ENCODE measurements around the gene CFAP58.

GRCh38 chr10:104417637-104418292, 64.1 kb downstream of the CFAP58 start:
- TF ChIP-seq POLR2AphosphoS5 (IDR thresholded peaks at IDR 0.05; ENCODE audit: low read depth, low read length) (no peak), TAF1 (IDR thresholded peaks at IDR 0.05; ENCODE audit: borderline replicate concordance, insufficient read depth, low read length) (no peak), SIN3A (IDR thresholded peaks at IDR 0.05; ENCODE audit: borderline replicate concordance, insufficient read depth, low read length) (no peak), REST (IDR thresholded peaks at IDR 0.05; ENCODE audit: insufficient read depth in 1 of 2, low read depth in 2 of 2, low read length in 2 of 2) (no peak), FOXP2 (optimal IDR thresholded peaks at IDR 0.05; ENCODE audit: borderline replicate concordance, extremely low read depth, extremely low read length, insufficient read depth) (no peak)
